Hepatocyte (in vitro differentiated cells): ENCODE measurements around the gene NUDT17. TPM values are rescaled to one million over a fixed set of nuclear protein-coding genes. Genes with fewer than 3 reads are reported as not detected.

Source experiments
- DNase-seq: peaks from one replicate; pipeline ENCODE4 v3.0.0-alpha.2; 2016; ENCODE audit warnings: low spot score
- H2AFZ ChIP-seq: fragments of 200-600 bp; sonication (generic); 2 replicates; pipeline ENCODE4 v1.6.0; 2016; ENCODE audit warnings: antibody characterized with exemption, mild to moderate bottlenecking
- H3K27ac ChIP-seq: fragments of 200-600 bp; sonication (generic); 2 replicates; pipeline ENCODE4 v1.5.1; 2016; ENCODE audit warnings: mild to moderate bottlenecking
- H3K27me3 ChIP-seq: fragments of 200-600 bp; sonication (generic); 2 replicates; pipeline ENCODE4 v1.6.1; 2016
- H3K36me3 ChIP-seq: fragments of 200-600 bp; sonication (generic); replicated peaks from 2 replicates; pipeline ENCODE4 v1.5.1; 2016; ENCODE audit warnings: low read depth; ENCODE audit not compliant: insufficient read depth
- H3K4me1 ChIP-seq: fragments of 200-600 bp; sonication (generic); 2 replicates; pipeline ENCODE4 v1.5.1; 2016; ENCODE audit warnings: mild to moderate bottlenecking, moderate library complexity; ENCODE audit not compliant: insufficient read depth
- H3K4me2 ChIP-seq: fragments of 200-600 bp; sonication (generic); 2 replicates; pipeline ENCODE4 v1.6.0; 2016
- H3K4me3 ChIP-seq: fragments of 200-600 bp; sonication (generic); 2 replicates; pipeline ENCODE4 v1.5.1; 2016; ENCODE audit warnings: mild to moderate bottlenecking
- H3K79me2 ChIP-seq: fragments of 200-600 bp; sonication (generic); 2 replicates; pipeline ENCODE4 v1.6.0; 2017; ENCODE audit warnings: mild to moderate bottlenecking
- H3K9me2 ChIP-seq: fragments of 200-600 bp; sonication (generic); replicated peaks from 2 replicates; pipeline ENCODE4 v1.6.0; 2017; ENCODE audit warnings: mild to moderate bottlenecking; ENCODE audit not compliant: insufficient read depth
- H3K9me3 ChIP-seq: fragments of 200-600 bp; sonication (generic); 2 replicates; pipeline ENCODE4 v1.5.1; 2016; ENCODE audit warnings: low read depth, mild to moderate bottlenecking
- H4K20me1 ChIP-seq: fragments of 200-600 bp; sonication (generic); 2 replicates; pipeline ENCODE4 v1.6.0; 2016; ENCODE audit warnings: mild to moderate bottlenecking; ENCODE audit not compliant: insufficient read depth, poor library complexity, severe bottlenecking
- EZH2 ChIP-seq: fragments of 200-600 bp; sonication (generic); IDR thresholded peaks from 2 replicates; pipeline ENCODE4 v1.6.1; 2016; ENCODE audit warnings: antibody characterized with exemption, mild to moderate bottlenecking, borderline replicate concordance
- EZH2phosphoT487 ChIP-seq: fragments of 200-600 bp; sonication (generic); IDR thresholded peaks from one replicate; pipeline ENCODE4 v1.6.1; 2018; ENCODE audit warnings: antibody characterized with exemption, mild to moderate bottlenecking, low read depth, moderate library complexity; ENCODE audit not compliant: unreplicated experiment, severe bottlenecking
- whole genome bisulfite sequencing: methylation state at CpG from one replicate; pipeline ENCODE4 v1.1.6; 2016; ENCODE audit warnings: low lambda C conversion rate; ENCODE audit errors: missing lambda C conversion rate; 5-methylcytosine and 5-hydroxymethylcytosine counted together
- polyA plus RNA-seq: library from polyadenylated mRNA; unstranded; fragments of >200 nt; fragmentation: Nextera tagmentation; extraction: Ambion mirVana; gene quantifications from 2 replicates; pipeline ENCODE4 v1.2.1, GENCODE V29; 2016
- total RNA-seq: library from RNA; depleted of rRNA; stranded (reverse); fragments of >200 nt; gene quantifications from 2 replicates; pipeline ENCODE4 v1.2.3, GENCODE V29; 2014
- TF ChIP-seq, protein P1 (sequence below): fragments of 200-600 bp; sonication (generic); IDR thresholded peaks from 2 replicates; pipeline ENCODE4 v1.5.1; 2016; ENCODE audit warnings: antibody characterized with exemption, mild to moderate bottlenecking; ENCODE audit not compliant: poor library complexity

Gene NUDT17
- total and polyA plus RNA-seq, 2 experiments from 2014 or later = 1.3 to 5.2 TPM

- no peaks in the 10 kb centered on the region for H3K9me3 ChIP-seq
- WGBS = 90% methylated on average over 3 of the region's 3 CpGs
- H3K79me2 ChIP-seq = peaks cover 96% of the 10 kb centered on the region
- no peak overlapping the region for H3K4me3 ChIP-seq
- no peak overlapping the region for H3K4me2 ChIP-seq
- no peak for DNase-seq
- H3K4me1 ChIP-seq = no peaks in the 10 kb centered on the region
- no peaks in the 10 kb centered on the region for H4K20me1 ChIP-seq
- H3K36me3 ChIP-seq = no peaks in the 10 kb centered on the region
- TF ChIP-seq, protein P1, sequence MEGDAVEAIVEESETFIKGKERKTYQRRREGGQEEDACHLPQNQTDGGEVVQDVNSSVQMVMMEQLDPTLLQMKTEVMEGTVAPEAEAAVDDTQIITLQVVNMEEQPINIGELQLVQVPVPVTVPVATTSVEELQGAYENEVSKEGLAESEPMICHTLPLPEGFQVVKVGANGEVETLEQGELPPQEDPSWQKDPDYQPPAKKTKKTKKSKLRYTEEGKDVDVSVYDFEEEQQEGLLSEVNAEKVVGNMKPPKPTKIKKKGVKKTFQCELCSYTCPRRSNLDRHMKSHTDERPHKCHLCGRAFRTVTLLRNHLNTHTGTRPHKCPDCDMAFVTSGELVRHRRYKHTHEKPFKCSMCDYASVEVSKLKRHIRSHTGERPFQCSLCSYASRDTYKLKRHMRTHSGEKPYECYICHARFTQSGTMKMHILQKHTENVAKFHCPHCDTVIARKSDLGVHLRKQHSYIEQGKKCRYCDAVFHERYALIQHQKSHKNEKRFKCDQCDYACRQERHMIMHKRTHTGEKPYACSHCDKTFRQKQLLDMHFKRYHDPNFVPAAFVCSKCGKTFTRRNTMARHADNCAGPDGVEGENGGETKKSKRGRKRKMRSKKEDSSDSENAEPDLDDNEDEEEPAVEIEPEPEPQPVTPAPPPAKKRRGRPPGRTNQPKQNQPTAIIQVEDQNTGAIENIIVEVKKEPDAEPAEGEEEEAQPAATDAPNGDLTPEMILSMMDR = no peak
- TF ChIP-seq EZH2 = no peak
- no peak overlapping the region for H3K27ac ChIP-seq
- no peaks in the 10 kb centered on the region for H3K9me2 ChIP-seq
- no peaks in the 10 kb centered on the region for H3K27me3 ChIP-seq
- no peak overlapping the region for H2AFZ ChIP-seq
Observed at GRCh38 chr1:145804235-145805045, 41.0 kb upstream of the NUDT17 start.

DNA sequence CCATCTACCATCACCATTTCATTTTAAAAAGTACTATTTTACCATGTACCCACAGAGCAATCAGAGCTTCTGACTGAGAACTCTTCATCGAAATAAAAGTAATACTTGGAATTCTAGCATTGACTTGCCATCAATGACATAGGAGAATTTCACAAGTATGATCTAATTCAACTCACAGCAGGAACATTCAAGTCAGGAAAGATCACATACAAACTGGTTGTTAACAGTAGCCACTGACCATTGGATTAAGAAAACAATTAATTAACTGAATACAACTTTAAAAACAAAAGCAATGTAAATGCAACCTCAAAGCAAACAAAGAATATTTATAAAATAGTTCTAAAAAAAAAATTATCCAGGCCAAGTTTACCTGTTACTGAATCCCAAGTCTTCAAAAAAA lies 40.4 kb upstream of the NUDT17 start:
- no peaks in the 10 kb centered on the region for H3K4me1 ChIP-seq
- 91% methylated on average over 1 of the region's 1 CpG for WGBS

DNA sequence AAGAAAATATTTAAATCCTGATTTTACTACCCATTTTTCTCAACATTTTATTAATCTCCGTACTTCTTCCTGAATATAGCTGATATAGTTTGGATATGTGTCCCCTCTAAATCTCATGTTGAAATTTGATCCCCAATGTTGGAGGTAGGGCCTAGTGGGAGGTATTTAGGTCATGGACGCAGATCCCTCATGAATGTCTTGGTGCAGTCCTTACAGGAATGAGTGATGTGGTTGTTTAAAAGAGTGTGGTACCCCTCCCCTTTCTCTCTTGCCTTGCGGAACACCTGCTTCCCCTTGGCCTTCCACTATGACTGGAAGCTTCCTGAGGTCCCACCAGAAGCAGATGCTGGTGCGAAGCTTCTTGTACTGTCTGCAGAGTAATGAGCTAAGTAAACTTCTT lies 39.0 kb upstream of the NUDT17 start:
- no peak overlapping the region for H3K27ac ChIP-seq
- TF ChIP-seq, protein P1 = no peak
- TF ChIP-seq EZH2 (no peak), EZH2phosphoT487 (no peak)
- H3K9me3 ChIP-seq = no peaks in the 10 kb centered on the region
- H3K4me1 ChIP-seq = no peaks in the 10 kb centered on the region
- no peaks in the 10 kb centered on the region for H3K36me3 ChIP-seq
- H3K4me2 ChIP-seq = no peak overlapping the region
- H3K79me2 ChIP-seq = peaks cover 78% of the 10 kb centered on the region
- H3K9me2 ChIP-seq = no peaks in the 10 kb centered on the region
- no peaks in the 10 kb centered on the region for H3K27me3 ChIP-seq
- no peaks in the 10 kb centered on the region for H4K20me1 ChIP-seq
- no peak for DNase-seq
- no peak overlapping the region for H2AFZ ChIP-seq
- H3K4me3 ChIP-seq = no peak overlapping the region
- WGBS = 97% methylated on average over 4 of the region's 4 CpGs

More for the DNA sequence above, 40.4 kb upstream of the NUDT17 start:
- Histone ChIP-seq H4K20me1 (no peaks in the 10 kb centered on the region), H3K27me3 (no peaks in the 10 kb centered on the region), H3K9me2 (no peaks in the 10 kb centered on the region), H3K27ac (no peak overlapping the region), H3K79me2 (peaks cover 91% of the 10 kb centered on the region), H3K9me3 (no peaks in the 10 kb centered on the region), H3K4me3 (no peak overlapping the region), H3K4me2 (no peak overlapping the region), H2AFZ (no peak overlapping the region), H3K36me3 (no peaks in the 10 kb centered on the region)
- TF ChIP-seq, protein P1 = no peak
- TF ChIP-seq EZH2phosphoT487 (no peak), EZH2 (no peak)
- DNase-seq = no peak
